BJ (cell line): ENCODE measurements around the gene OGFR. TPM values are rescaled to one million over a fixed set of nuclear protein-coding genes. Genes with fewer than 3 reads are reported as not detected.

Experiments used
- CTCF ChIA-PET: fragments of 350-600 bp; formaldehyde crosslinking; extraction: SDS; loops from one replicate; lab custom pipeline; 2021; ENCODE audit warnings: antibody characterized with exemption, inconsistent platforms; lab: Yijun Ruan, JAX
- POLR2A ChIA-PET: fragments of 300-600 bp; sonication (Branson Sonifier 250); formaldehyde crosslinking; extraction: SDS; loops from one replicate; lab custom pipeline; 2021; ENCODE audit warnings: antibody characterized with exemption; lab: Charles Lee
- DNase-seq: peaks from one replicate; pipeline ENCODE4 v3.0.0-alpha.2; 2011; ENCODE audit warnings: low read depth
- H3K27me3 ChIP-seq: 2 replicates; pipeline ENCODE4 v1.6.0; 2011; ENCODE audit warnings: low read length; ENCODE audit not compliant: control insufficient read depth, insufficient read depth
- H3K36me3 ChIP-seq: 2 replicates; pipeline ENCODE4 v1.5.1; 2011; ENCODE audit warnings: low read length; ENCODE audit not compliant: control insufficient read depth, insufficient read depth
- H3K4me3 ChIP-seq: 2 replicates; pipeline ENCODE4 v1.5.1; 2011; ENCODE audit warnings: low read depth, mild to moderate bottlenecking, control low read depth, low read length
- polyA plus RNA-seq: library from polyadenylated mRNA; depleted of rRNA; stranded (reverse); fragments of >200 nt; gene quantifications from 2 replicates; pipeline ENCODE4 v1.2.3, GENCODE V29; 2011
- TF ChIP-seq, protein P1 (sequence below): IDR thresholded peaks from 2 replicates; pipeline ENCODE4 v1.5.1; 2011; ENCODE audit warnings: low read depth, mild to moderate bottlenecking, control low read depth, inconsistent platforms, low read length, moderate library complexity; ENCODE audit not compliant: insufficient read depth

Gene OGFR
- polyA plus RNA-seq, 1 experiment = 34.2 TPM

GRCh38 chr20:62819494-62820174 lies 15.0 kb downstream of the OGFR start:
- peaks cover 9% of the 10 kb centered on the region for H3K27me3 ChIP-seq
- no peaks in the 10 kb centered on the region for H3K36me3 ChIP-seq
- TF ChIP-seq, protein P1, sequence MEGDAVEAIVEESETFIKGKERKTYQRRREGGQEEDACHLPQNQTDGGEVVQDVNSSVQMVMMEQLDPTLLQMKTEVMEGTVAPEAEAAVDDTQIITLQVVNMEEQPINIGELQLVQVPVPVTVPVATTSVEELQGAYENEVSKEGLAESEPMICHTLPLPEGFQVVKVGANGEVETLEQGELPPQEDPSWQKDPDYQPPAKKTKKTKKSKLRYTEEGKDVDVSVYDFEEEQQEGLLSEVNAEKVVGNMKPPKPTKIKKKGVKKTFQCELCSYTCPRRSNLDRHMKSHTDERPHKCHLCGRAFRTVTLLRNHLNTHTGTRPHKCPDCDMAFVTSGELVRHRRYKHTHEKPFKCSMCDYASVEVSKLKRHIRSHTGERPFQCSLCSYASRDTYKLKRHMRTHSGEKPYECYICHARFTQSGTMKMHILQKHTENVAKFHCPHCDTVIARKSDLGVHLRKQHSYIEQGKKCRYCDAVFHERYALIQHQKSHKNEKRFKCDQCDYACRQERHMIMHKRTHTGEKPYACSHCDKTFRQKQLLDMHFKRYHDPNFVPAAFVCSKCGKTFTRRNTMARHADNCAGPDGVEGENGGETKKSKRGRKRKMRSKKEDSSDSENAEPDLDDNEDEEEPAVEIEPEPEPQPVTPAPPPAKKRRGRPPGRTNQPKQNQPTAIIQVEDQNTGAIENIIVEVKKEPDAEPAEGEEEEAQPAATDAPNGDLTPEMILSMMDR = no peak
- DNase-seq = no peak
- H3K4me3 ChIP-seq = no peak overlapping the region
- ChIA-PET POLR2A (no interaction called here), CTCF (interaction anchor here (4.4 kb wide), 1 partner anchor 11 kb away, joined by 27 read pairs; no protein-coding TSS in a partner anchor)

GRCh38 chr20:62820208-62820961 lies 15.8 kb downstream of the OGFR start:
- ChIA-PET POLR2A (no interaction called here), CTCF (interaction anchor here (4.4 kb wide), 1 partner anchor 12 kb away, joined by 27 read pairs; no protein-coding TSS in a partner anchor)

GRCh38 chr20:62820962-62821725 lies 16.5 kb downstream of the OGFR start:
- TF ChIP-seq, protein P1 = no peak
- ChIA-PET POLR2A (no interaction called here), CTCF (no interaction called here)
- H3K4me3 ChIP-seq = no peak overlapping the region
- no peaks in the 10 kb centered on the region for H3K36me3 ChIP-seq
- H3K27me3 ChIP-seq = peaks cover 3% of the 10 kb centered on the region
- no peak for DNase-seq

More at GRCh38 chr20:62820208-62820961, 15.8 kb downstream of the OGFR start:
- no peak overlapping the region for H3K4me3 ChIP-seq
- DNase-seq = no peak
- H3K27me3 ChIP-seq = peaks cover 9% of the 10 kb centered on the region
- no peaks in the 10 kb centered on the region for H3K36me3 ChIP-seq
- TF ChIP-seq, protein P1 = no peak

DNA sequence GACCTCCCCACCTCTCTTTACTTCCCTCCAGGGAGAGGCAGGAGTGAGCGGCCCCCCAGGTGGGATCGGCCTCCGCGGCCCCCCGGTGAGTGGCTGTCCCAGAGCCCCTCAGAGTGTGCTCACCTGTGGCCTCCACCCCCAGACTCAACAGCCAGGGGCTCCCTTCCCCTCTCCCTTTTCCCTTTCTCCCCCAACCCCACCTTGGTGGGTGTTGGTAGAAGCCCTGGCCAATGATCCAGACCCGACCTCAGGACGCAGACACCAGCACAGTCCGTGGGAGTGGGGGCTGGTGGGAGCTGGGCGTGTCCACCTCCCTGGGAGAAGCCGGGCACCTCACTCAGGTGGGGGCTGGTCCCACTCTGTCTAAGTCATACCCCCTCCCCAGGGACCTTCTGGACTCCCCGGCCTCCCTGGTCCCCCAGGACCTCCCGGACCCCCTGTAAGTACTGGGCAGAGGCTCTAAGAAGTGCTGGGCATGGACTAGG lies 17.1 kb downstream of the OGFR start:
- Histone ChIP-seq H3K36me3 (no peaks in the 10 kb centered on the region), H3K4me3 (no peak overlapping the region), H3K27me3 (no peaks in the 10 kb centered on the region; the same call in none of the 2 replicates)
- POLR2A ChIA-PET = no interaction called here
- TF ChIP-seq, protein P1 = no peak
- CTCF ChIA-PET = interaction anchor here (0.6 to 1.3 kb wide), 2 partner anchors 11 to 34 kb away, joined by 3 read pairs; no protein-coding TSS in a partner anchor
- DNase-seq = no peak
